Karpas-422 (cell line): ENCODE data around the gene UBL4A. TPM values are rescaled to one million over a fixed set of nuclear protein-coding genes. Genes with fewer than 3 reads are reported as not detected.

ENCODE experiments used
- small RNA-seq: library from RNA; depleted of rRNA; stranded (forward); fragments of <200 nt; gene quantifications from one replicate; pipeline ENCODE3, GENCODE V24; 2014
- total RNA-seq: library from RNA; depleted of rRNA; stranded (reverse); fragments of >200 nt; shearing (Covaris generic); gene quantifications from 2 replicates; pipeline ENCODE4 v1.2.3, GENCODE V29; 2014; ENCODE audit warnings: low replicate concordance; rRNA removed

UBL4A gene
- total RNA-seq, 1 experiment from 2014 or later, result 30.4 TPM

Small RNA genes lying within 50 kb of the gene (small RNA-seq; reads per million reads assigned to genes)
- gene MIR6858, result not detected
- not detected for gene RN7SL697P

Other genes with a start within 250 kb of the UBL4A start
- gene OPN1MW3, start 229.0 kb downstream of the UBL4A start, total RNA-seq, result not detected in 2 replicates
- gene TEX28, start 191.5 kb downstream of the UBL4A start, total RNA-seq, result not detected in 2 replicates
- gene TKTL1, start 190.8 kb downstream of the UBL4A start, total RNA-seq, result not detected in 2 replicates
- gene FLNA, start 112.0 kb downstream of the UBL4A start, total RNA-seq, result 46.3 and 89.6 TPM in 2 replicates
- 19.5 and 20.7 TPM in 2 replicates for gene EMD, start 107.3 kb downstream of the UBL4A start, total RNA-seq
- 4,110 and 4,432 TPM in 2 replicates for gene RPL10, start 88.2 kb downstream of the UBL4A start, total RNA-seq
- 17.6 and 30.8 TPM in 2 replicates for gene DNASE1L1, start 77.4 kb downstream of the UBL4A start, total RNA-seq
- gene TAFAZZIN, start 75.1 kb downstream of the UBL4A start, total RNA-seq, result 22.1 and 39.0 TPM in 2 replicates
- gene ATP6AP1, start 57.9 kb downstream of the UBL4A start, total RNA-seq, result 40.0 and 46.6 TPM in 2 replicates
- 52.7 and 88.3 TPM in 2 replicates for gene GDI1, start 49.5 kb downstream of the UBL4A start, total RNA-seq
- gene FAM50A, start 42.5 kb downstream of the UBL4A start, total RNA-seq, result 18.9 and 49.5 TPM in 2 replicates
- 7.2 and 15.8 TPM in 2 replicates for gene PLXNA3, start 28.3 kb downstream of the UBL4A start, total RNA-seq
- gene LAGE3, start 7.3 kb downstream of the UBL4A start, total RNA-seq, result 51.8 and 73.5 TPM in 2 replicates
- gene SLC10A3, start 4.0 kb upstream of the UBL4A start, total RNA-seq, result 30.5 and 32.1 TPM in 2 replicates
- gene FAM3A, start 29.6 kb upstream of the UBL4A start, total RNA-seq, result 14.0 and 36.4 TPM in 2 replicates
- 24.3 and 36.1 TPM in 2 replicates for gene G6PD, start 60.2 kb upstream of the UBL4A start, total RNA-seq
- 8.1 and 14.3 TPM in 2 replicates for gene IKBKG, start 61.0 kb upstream of the UBL4A start, total RNA-seq
- not detected in 2 replicates for gene CTAG1A, start 98.5 kb upstream of the UBL4A start, total RNA-seq
- gene CTAG1B, start 132.7 kb upstream of the UBL4A start, total RNA-seq, result not detected in 2 replicates
- 15.5 TPM in 1 of 2 replicates, not detected in the other for gene CTAG2, start 167.0 kb upstream of the UBL4A start, total RNA-seq